Osteocyte (in vitro differentiated cells): ENCODE measurements around the gene PTPRZ1. TPM values are rescaled to one million over a fixed set of nuclear protein-coding genes. Genes with fewer than 3 reads are reported as not detected.

Source experiments
- DNase-seq: peaks from one replicate; pipeline ENCODE4 v3.0.0; 2021; ENCODE audit warnings: mixed read lengths; ENCODE audit not compliant: unreplicated experiment; ENCODE audit errors: extremely low spot score
- H3K27ac Mint-ChIP-seq: one replicate; pipeline ENCODE4 v1.8.0; 2021; ENCODE audit warnings: mild to moderate bottlenecking, mixed read lengths; ENCODE audit not compliant: unreplicated experiment
- H3K27me3 Mint-ChIP-seq: one replicate; pipeline ENCODE4 v1.8.0; 2021; ENCODE audit warnings: mixed read lengths; ENCODE audit not compliant: unreplicated experiment
- H3K36me3 Mint-ChIP-seq: one replicate; pipeline ENCODE4 v1.8.0; 2021; ENCODE audit warnings: mixed read lengths; ENCODE audit not compliant: unreplicated experiment
- H3K4me1 Mint-ChIP-seq: one replicate; pipeline ENCODE4 v1.8.0; 2021; ENCODE audit warnings: mixed read lengths; ENCODE audit not compliant: unreplicated experiment
- H3K4me3 Mint-ChIP-seq: one replicate; pipeline ENCODE4 v1.8.0; 2021; ENCODE audit warnings: mild to moderate bottlenecking, moderate library complexity, mixed read lengths; ENCODE audit not compliant: unreplicated experiment
- H3K9me3 Mint-ChIP-seq: one replicate; pipeline ENCODE4 v1.8.0; 2021; ENCODE audit warnings: mixed read lengths; ENCODE audit not compliant: unreplicated experiment
- CTCF ChIP-seq: fragments of 200-600 bp; sonication (generic); IDR thresholded peaks from 2 replicates; pipeline ENCODE4 v1.5.0; 2021; ENCODE audit warnings: antibody characterized with exemption, mild to moderate bottlenecking, moderate library complexity
- total RNA-seq: library from RNA; stranded (reverse); gene quantifications from 2 replicates; pipeline ENCODE4 v1.2.1, GENCODE V29; 2021

The PTPRZ1 gene
- total RNA-seq, 1 donor from 2014 or later, result 0.38 TPM

GRCh38 chr7:121876656-121877500, 3.9 kb downstream of the PTPRZ1 start:
- H3K27ac Mint-ChIP-seq, result no peak overlapping the region
- no peaks in the 10 kb centered on the region for H3K9me3 Mint-ChIP-seq
- peaks cover 12% of the 10 kb centered on the region for H3K4me1 Mint-ChIP-seq
- H3K4me3 Mint-ChIP-seq, result no peak overlapping the region
- peaks cover 81% of the 10 kb centered on the region for H3K27me3 Mint-ChIP-seq
- no peak for TF ChIP-seq CTCF
- no peaks in the 10 kb centered on the region for H3K36me3 Mint-ChIP-seq
- no peak for DNase-seq

- H3K4me1 Mint-ChIP-seq, result peaks cover 5% of the 10 kb centered on the region
- no peak for DNase-seq
- no peaks in the 10 kb centered on the region for H3K9me3 Mint-ChIP-seq
- peaks cover 72% of the 10 kb centered on the region for H3K27me3 Mint-ChIP-seq
- no peak overlapping the region for H3K4me3 Mint-ChIP-seq
- no peaks in the 10 kb centered on the region for H3K36me3 Mint-ChIP-seq
- H3K27ac Mint-ChIP-seq, result no peak overlapping the region
- no peak for TF ChIP-seq CTCF
These were observed 6.0 kb downstream of the PTPRZ1 start for GRCh38 chr7:121878918-121879464.

- Mint-ChIP-seq H3K4me1 (no peaks in the 10 kb centered on the region), H3K4me3 (no peak overlapping the region), H3K36me3 (no peaks in the 10 kb centered on the region), H3K27ac (no peak overlapping the region), H3K27me3 (peaks cover 66% of the 10 kb centered on the region), H3K9me3 (no peaks in the 10 kb centered on the region)
- no peak for DNase-seq
- TF ChIP-seq CTCF, result no peak
These were observed 6.6 kb downstream of the PTPRZ1 start for GRCh38 chr7:121879544-121879943.

GRCh38 chr7:121882731-121883130, 9.8 kb downstream of the PTPRZ1 start:
- Mint-ChIP-seq H3K4me3 (no peak overlapping the region), H3K27me3 (peaks cover 49% of the 10 kb centered on the region), H3K9me3 (no peaks in the 10 kb centered on the region), H3K27ac (no peak overlapping the region), H3K4me1 (no peaks in the 10 kb centered on the region), H3K36me3 (no peaks in the 10 kb centered on the region)
- no peak for TF ChIP-seq CTCF
- no peak for DNase-seq

- Mint-ChIP-seq H3K36me3 (no peaks in the 10 kb centered on the region), H3K4me1 (no peaks in the 10 kb centered on the region), H3K9me3 (no peaks in the 10 kb centered on the region), H3K27ac (no peak overlapping the region), H3K4me3 (no peak overlapping the region), H3K27me3 (peaks cover 28% of the 10 kb centered on the region)
- DNase-seq, result no peak
- no peak for TF ChIP-seq CTCF
These were observed 12.4 kb downstream of the PTPRZ1 start for GRCh38 chr7:121885166-121885920.
